ENCODE measurements around the gene NRG2. TPM values are rescaled to one million over a fixed set of nuclear protein-coding genes. Genes with fewer than 3 reads are reported as not detected.

The NRG2 gene
- total and polyA plus RNA-seq, 2 of the 8 experiments (the other 6 are each of a cell fraction or from before 2014, with no cell fraction given) = 0.27 to 0.54 TPM

DNA sequence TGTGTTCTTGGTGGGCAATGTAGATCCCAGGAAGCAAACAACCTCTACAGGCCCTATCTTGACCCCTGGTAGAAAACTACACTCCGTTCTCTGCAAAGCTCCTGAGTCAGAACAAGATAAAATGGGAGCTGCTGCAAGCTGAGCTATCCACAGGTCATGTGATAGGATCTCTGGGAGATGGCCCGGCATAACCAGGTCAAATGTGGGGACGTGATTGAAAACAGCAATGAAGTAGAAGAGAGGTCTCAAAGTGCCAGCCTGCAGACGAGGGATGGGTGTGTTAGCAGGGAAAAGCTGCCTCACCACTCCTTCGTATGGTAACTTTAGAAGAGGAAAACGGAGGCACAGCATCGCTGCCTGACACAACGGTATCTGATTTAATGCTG, 25.0 kb downstream of the NRG2 start:
- no peak overlapping the region for H2BK20ac ChIP-seq (ENCODE audit: low read length)
- H4K5ac ChIP-seq (ENCODE audit: insufficient read length, low read depth, low read length) = no peak overlapping the region
- 84% methylated on average over 8 of the region's 8 CpGs; no CpG with 5 or more reads in 1 of the 2 experiments for WGBS, 2 experiments (ENCODE audit: extremely low coverage in 1 of 2, insufficient coverage in 1 of 2, insufficient read length in 1 of 2, insufficient replicate concordance in 2 of 2, low coverage in 1 of 2, low lambda C conversion rate in 2 of 2, missing lambda C conversion rate in 1 of 2)
- H4K91ac ChIP-seq (replicated peaks; ENCODE audit: insufficient read length, low read length) = no peak overlapping the region
- no peak overlapping the region for H2AK5ac ChIP-seq (ENCODE audit: low read depth, low read length)
- no peaks in the 10 kb centered on the region; the same call in 1 of the 2 replicates for H3K79me1 ChIP-seq (ENCODE audit: low read depth, low read length)
- no peak overlapping the region for H3K14ac ChIP-seq (ENCODE audit: insufficient read length)
- H3K27me3 ChIP-seq (replicated peaks in 1 of 4; ENCODE audit: control insufficient read depth in 3 of 4, extremely low read depth in 1 of 4, insufficient read depth in 3 of 4, low read length in 3 of 4) = peaks cover 0 to 2% (median 0%) of the 10 kb centered on the region in 4 experiments; a peak in 2 of 7 replicates
- DNase-seq (ENCODE audit: low read depth in 1 of 2, low spot score in 2 of 2) = no peak
- no peak for FAIRE-seq
- H3K27ac ChIP-seq (ENCODE audit: low read depth, low read length) = no peak overlapping the region
- H3K4ac ChIP-seq (replicated peaks; ENCODE audit: insufficient read length, low read depth, low read length) = no peak overlapping the region
- no peak overlapping the region for H2BK12ac ChIP-seq (ENCODE audit: low read depth, low read length)
- no peak overlapping the region for H3K56ac ChIP-seq (replicated peaks; ENCODE audit: insufficient read length, low read depth, low read length)
- peaks cover under 1% of the 10 kb centered on the region; the same call in 1 of the 2 replicates for H3K23me2 ChIP-seq (ENCODE audit: low read depth, low read length)
- H4K8ac ChIP-seq (ENCODE audit: extremely low read depth, insufficient read depth, low read length) = no peak overlapping the region
- no peaks in the 10 kb centered on the region for H3K36me3 ChIP-seq (ENCODE audit: control insufficient read depth in 2 of 4, insufficient read depth in 4 of 4, low read length in 3 of 4)
- ChIA-PET CTCF (ENCODE audit: partially characterized antibody) (interaction anchor here (1.4 kb wide), 1 partner anchor 228 kb away, joined by 5 read pairs; no protein-coding TSS in a partner anchor), POLR2A (ENCODE audit: partially characterized antibody) (interaction anchor here (0.6 kb wide), 1 partner anchor 15 kb away, joined by 3 read pairs; no protein-coding TSS in a partner anchor)
- H3K79me2 ChIP-seq (ENCODE audit: control insufficient read depth in 1 of 2, insufficient read depth in 2 of 2, low read length in 2 of 2) = no peaks in the 10 kb centered on the region
- no peak overlapping the region for H2BK15ac ChIP-seq (ENCODE audit: low read length)
- H2AFZ ChIP-seq (ENCODE audit: low read length) = no peak overlapping the region
- no peak overlapping the region for H2BK120ac ChIP-seq (replicated peaks; ENCODE audit: low read depth, low read length)
- no peak overlapping the region for H3K4me3 ChIP-seq (ENCODE audit: extremely low read depth in 1 of 4, insufficient read depth in 2 of 4, low read depth in 3 of 4, low read length in 4 of 4)
- no peak overlapping the region for H3K23ac ChIP-seq (ENCODE audit: insufficient read length)
- H3K4me1 ChIP-seq (replicated peaks in 1 of 4; ENCODE audit: control insufficient read depth in 3 of 4, insufficient read depth in 4 of 4, low read length in 3 of 4) = no peaks in the 10 kb centered on the region
- H3K18ac ChIP-seq (ENCODE audit: extremely low read depth, low read length) = no peak overlapping the region
- no peak overlapping the region for H2BK5ac ChIP-seq (ENCODE audit: low read depth, low read length)
- no peak overlapping the region for H3K9ac ChIP-seq (replicated peaks in 1 of 4; ENCODE audit: extremely low read depth in 1 of 4, low read depth in 3 of 4, low read length in 3 of 4)
- H3K9me3 ChIP-seq (ENCODE audit: insufficient read depth in 2 of 2, low read depth in 1 of 2, low read length in 1 of 2) = no peaks in the 10 kb centered on the region
- H4K20me1 ChIP-seq (replicated peaks in 1 of 2; ENCODE audit: control insufficient read depth in 1 of 2, insufficient read depth in 2 of 2, low read length in 2 of 2) = peaks cover 0 to 2% of the 10 kb centered on the region in 2 experiments
- no peak overlapping the region for H3K4me2 ChIP-seq (ENCODE audit: insufficient read depth in 1 of 2, low read depth in 2 of 2, low read length in 2 of 2)
- TF ChIP-seq TAF1 (IDR thresholded peaks at IDR 0.05; ENCODE audit: low read depth, low read length) (no peak), PHF8 (conservative IDR thresholded peaks at IDR 0.05; ENCODE audit: low read depth, low read length) (no peak), POLR2A (IDR thresholded peaks at IDR 0.05; ENCODE audit: control extremely low read depth in 1 of 2, low read depth in 2 of 2, low read length in 2 of 2) (no peak), ASH2L (IDR thresholded peaks at IDR 0.05; ENCODE audit: low read length) (no peak), CHD2 (IDR thresholded peaks at IDR 0.05; ENCODE audit: low read length) (no peak), RNF2 (IDR thresholded peaks at IDR 0.05; ENCODE audit: borderline replicate concordance, low read depth, low read length, missing control alignments, poor library complexity, severe bottlenecking) (no peak)
- TF ChIP-seq, protein P1, sequence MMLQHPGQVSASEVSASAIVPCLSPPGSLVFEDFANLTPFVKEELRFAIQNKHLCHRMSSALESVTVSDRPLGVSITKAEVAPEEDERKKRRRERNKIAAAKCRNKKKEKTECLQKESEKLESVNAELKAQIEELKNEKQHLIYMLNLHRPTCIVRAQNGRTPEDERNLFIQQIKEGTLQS (IDR thresholded peaks at IDR 0.05; ENCODE audit: insufficient read depth, low read depth, low read length) = no peak
- TF ChIP-seq, protein P2, sequence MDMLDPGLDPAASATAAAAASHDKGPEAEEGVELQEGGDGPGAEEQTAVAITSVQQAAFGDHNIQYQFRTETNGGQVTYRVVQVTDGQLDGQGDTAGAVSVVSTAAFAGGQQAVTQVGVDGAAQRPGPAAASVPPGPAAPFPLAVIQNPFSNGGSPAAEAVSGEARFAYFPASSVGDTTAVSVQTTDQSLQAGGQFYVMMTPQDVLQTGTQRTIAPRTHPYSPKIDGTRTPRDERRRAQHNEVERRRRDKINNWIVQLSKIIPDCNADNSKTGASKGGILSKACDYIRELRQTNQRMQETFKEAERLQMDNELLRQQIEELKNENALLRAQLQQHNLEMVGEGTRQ (IDR thresholded peaks at IDR 0.05; ENCODE audit: low read length) = no peak
- TF ChIP-seq, protein P3, sequence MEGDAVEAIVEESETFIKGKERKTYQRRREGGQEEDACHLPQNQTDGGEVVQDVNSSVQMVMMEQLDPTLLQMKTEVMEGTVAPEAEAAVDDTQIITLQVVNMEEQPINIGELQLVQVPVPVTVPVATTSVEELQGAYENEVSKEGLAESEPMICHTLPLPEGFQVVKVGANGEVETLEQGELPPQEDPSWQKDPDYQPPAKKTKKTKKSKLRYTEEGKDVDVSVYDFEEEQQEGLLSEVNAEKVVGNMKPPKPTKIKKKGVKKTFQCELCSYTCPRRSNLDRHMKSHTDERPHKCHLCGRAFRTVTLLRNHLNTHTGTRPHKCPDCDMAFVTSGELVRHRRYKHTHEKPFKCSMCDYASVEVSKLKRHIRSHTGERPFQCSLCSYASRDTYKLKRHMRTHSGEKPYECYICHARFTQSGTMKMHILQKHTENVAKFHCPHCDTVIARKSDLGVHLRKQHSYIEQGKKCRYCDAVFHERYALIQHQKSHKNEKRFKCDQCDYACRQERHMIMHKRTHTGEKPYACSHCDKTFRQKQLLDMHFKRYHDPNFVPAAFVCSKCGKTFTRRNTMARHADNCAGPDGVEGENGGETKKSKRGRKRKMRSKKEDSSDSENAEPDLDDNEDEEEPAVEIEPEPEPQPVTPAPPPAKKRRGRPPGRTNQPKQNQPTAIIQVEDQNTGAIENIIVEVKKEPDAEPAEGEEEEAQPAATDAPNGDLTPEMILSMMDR (IDR thresholded peaks at IDR 0.05; ENCODE audit: control extremely low read depth in 1 of 3, insufficient read depth in 1 of 3, low read depth in 1 of 3, low read length in 3 of 3) = no peak

Measured in H1 (cell line).